Smooth muscle cell (in vitro differentiated cells): ENCODE measurements around the gene SLC27A2. TPM values are rescaled to one million over a fixed set of nuclear protein-coding genes. Genes with fewer than 3 reads are reported as not detected.
"Not testable (repeated sequence)": the region's sequence is repeated elsewhere in the genome, so short reads cannot be mapped to it uniquely, and the experiment has no call there.

Experiments
- DNase-seq: peaks from one replicate; lab custom pipeline; 2025; ENCODE audit not compliant: unreplicated experiment; lab: John Stamatoyannopoulos, UW
- H2AFZ ChIP-seq: fragments of 200-600 bp; sonication (generic); 2 replicates; pipeline ENCODE4 v1.6.0; 2016; ENCODE audit warnings: antibody characterized with exemption, low read depth, mild to moderate bottlenecking
- H3F3A ChIP-seq: fragments of 200-600 bp; sonication (generic); 2 replicates; pipeline ENCODE4 v1.6.0; 2017; ENCODE audit warnings: antibody characterized with exemption, low read depth
- H3K27ac ChIP-seq: fragments of 200-600 bp; sonication (generic); 2 replicates; pipeline ENCODE4 v1.5.1; 2016; ENCODE audit warnings: low read depth, mild to moderate bottlenecking
- H3K27me3 ChIP-seq: fragments of 200-600 bp; sonication (generic); 2 replicates; pipeline ENCODE4 v1.6.1; 2016; ENCODE audit warnings: low read depth, mild to moderate bottlenecking
- H3K36me3 ChIP-seq: fragments of 200-600 bp; sonication (generic); 2 replicates; pipeline ENCODE4 v1.5.1; 2016; ENCODE audit warnings: low read depth
- H3K4me1 ChIP-seq: fragments of 200-600 bp; sonication (generic); 2 replicates; pipeline ENCODE4 v1.5.1; 2016; ENCODE audit warnings: low read depth
- H3K4me2 ChIP-seq: fragments of 200-600 bp; sonication (generic); 2 replicates; pipeline ENCODE4 v1.6.0; 2016; ENCODE audit warnings: mild to moderate bottlenecking
- H3K4me3 ChIP-seq: fragments of 200-600 bp; sonication (generic); 2 replicates; pipeline ENCODE4 v1.5.1; 2016; ENCODE audit warnings: mild to moderate bottlenecking
- H3K79me2 ChIP-seq: fragments of 200-600 bp; sonication (generic); 2 replicates; pipeline ENCODE4 v1.6.0; 2016; ENCODE audit warnings: low read depth, mild to moderate bottlenecking
- H3K9ac ChIP-seq: fragments of 200-600 bp; sonication (generic); 2 replicates; pipeline ENCODE4 v1.6.0; 2016; ENCODE audit warnings: low read depth
- H3K9me3 ChIP-seq: fragments of 200-600 bp; sonication (generic); replicated peaks from 2 replicates; pipeline ENCODE4 v1.5.1; 2016; ENCODE audit warnings: low read depth
- H4K20me1 ChIP-seq: fragments of 200-600 bp; sonication (generic); 2 replicates; pipeline ENCODE4 v1.6.0; 2016; ENCODE audit warnings: low read depth
- WGBS: methylation state at CpG from one replicate; pipeline ENCODE4 v1.1.7; 2016; ENCODE audit warnings: low lambda C conversion rate; 5-methylcytosine and 5-hydroxymethylcytosine counted together
- polyA plus RNA-seq: library from polyadenylated mRNA; unstranded; fragments of >200 nt; fragmentation: Nextera tagmentation; extraction: Ambion mirVana; gene quantifications from 2 replicates; pipeline ENCODE4 v1.2.1, GENCODE V29; 2016
- total RNA-seq: library from RNA; depleted of rRNA; stranded (reverse); fragments of >200 nt; gene quantifications from 2 replicates; pipeline ENCODE4 v1.2.3, GENCODE V29; 2014
- TF ChIP-seq, protein P1 (sequence below): fragments of 200-600 bp; sonication (generic); IDR thresholded peaks from 2 replicates; pipeline ENCODE4 v1.5.1; 2017; ENCODE audit warnings: borderline replicate concordance, mild to moderate bottlenecking, antibody characterized with exemption; ENCODE audit not compliant: insufficient read depth, poor library complexity, severe bottlenecking

The SLC27A2 gene
- 0.31 and 1.6 TPM in 2 replicates for total RNA-seq
- polyA plus RNA-seq = 0.21 TPM in 1 of 2 replicates, not detected in the other

DNA sequence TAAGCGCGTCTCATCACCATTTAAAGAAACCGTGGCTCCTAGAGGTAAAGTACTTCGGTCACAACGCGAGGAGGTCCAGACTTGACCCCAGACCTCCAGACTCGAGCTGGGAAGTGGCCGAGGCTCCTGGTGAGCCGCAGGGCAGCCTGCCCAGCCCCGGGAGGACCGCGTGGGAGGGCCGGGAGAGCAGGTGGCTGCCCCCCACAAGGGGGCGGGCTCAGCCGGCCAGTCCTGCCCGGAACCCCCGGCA is at the start of gene SLC27A2:
TSS of gene SLC27A2 (plus strand) at position 228 of the 250 bp plus-strand sequence. CDS start 232 bp downstream, outside the sequence.
- Histone ChIP-seq H3K4me1 (no peaks in the 10 kb centered on the region), H3K9me3 (no peaks in the 10 kb centered on the region), H4K20me1 (no peaks in the 10 kb centered on the region), H3K9ac (no peak within 1 kb of the TSS), H3K27ac (no peak within 1 kb of the TSS), H3K27me3 (peaks cover 81% of the 10 kb centered on the region), H3F3A (no peaks in the 10 kb centered on the region), H2AFZ (peak within 1 kb of the TSS; percentile 62), H3K4me2 (peak within 1 kb of the TSS; percentile 97), H3K36me3 (no peaks in the 10 kb centered on the region), H3K79me2 (no peaks in the 10 kb centered on the region), H3K4me3 (peak within 1 kb of the TSS; percentile 63)
- DNase-seq = no peak
- TF ChIP-seq, protein P1, sequence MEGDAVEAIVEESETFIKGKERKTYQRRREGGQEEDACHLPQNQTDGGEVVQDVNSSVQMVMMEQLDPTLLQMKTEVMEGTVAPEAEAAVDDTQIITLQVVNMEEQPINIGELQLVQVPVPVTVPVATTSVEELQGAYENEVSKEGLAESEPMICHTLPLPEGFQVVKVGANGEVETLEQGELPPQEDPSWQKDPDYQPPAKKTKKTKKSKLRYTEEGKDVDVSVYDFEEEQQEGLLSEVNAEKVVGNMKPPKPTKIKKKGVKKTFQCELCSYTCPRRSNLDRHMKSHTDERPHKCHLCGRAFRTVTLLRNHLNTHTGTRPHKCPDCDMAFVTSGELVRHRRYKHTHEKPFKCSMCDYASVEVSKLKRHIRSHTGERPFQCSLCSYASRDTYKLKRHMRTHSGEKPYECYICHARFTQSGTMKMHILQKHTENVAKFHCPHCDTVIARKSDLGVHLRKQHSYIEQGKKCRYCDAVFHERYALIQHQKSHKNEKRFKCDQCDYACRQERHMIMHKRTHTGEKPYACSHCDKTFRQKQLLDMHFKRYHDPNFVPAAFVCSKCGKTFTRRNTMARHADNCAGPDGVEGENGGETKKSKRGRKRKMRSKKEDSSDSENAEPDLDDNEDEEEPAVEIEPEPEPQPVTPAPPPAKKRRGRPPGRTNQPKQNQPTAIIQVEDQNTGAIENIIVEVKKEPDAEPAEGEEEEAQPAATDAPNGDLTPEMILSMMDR = peak; percentile 21
- 10% methylated on average over 15 of the region's 17 CpGs for WGBS

DNA sequence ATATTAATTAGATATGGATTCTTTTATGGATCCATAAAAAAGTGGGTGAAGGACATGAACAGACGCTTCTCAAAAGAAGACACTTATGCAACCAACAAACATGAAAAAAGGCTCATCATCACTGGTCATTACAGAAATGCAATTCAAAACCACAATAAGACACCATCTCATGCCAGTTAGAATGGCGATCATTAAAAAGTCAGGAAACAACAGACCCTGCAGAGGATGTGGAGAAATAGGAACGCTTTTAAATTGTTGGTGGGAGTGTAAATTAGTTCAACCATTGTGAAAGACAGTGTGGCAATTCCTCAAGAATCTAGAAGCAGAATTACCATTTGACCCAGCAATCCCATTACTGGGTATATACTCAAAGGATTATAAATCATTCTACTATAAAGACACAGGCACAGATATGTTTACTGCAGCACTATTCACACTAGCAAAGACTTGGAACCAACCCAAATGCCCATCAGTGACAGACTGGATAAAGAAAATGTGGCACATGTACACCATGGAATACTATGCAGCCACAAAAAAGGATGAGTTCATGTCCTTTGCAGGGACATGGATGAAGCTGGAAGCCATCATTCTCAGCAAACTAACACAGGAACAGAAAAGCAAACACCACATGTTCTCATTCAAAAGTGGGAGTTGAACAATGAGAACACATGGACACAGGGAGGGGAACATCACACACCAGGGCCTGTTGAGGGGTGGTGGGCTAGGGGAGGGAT is 49.6 kb upstream of the SLC27A2 start:
- DNase-seq, H3K27me3 ChIP-seq, H3K79me2 ChIP-seq, H3K4me1 ChIP-seq, H3K4me2 ChIP-seq, H3K27ac ChIP-seq, H3K9me3 ChIP-seq, H3K4me3 ChIP-seq, H3K36me3 ChIP-seq, H3K9ac ChIP-seq, H4K20me1 ChIP-seq, H2AFZ ChIP-seq: not testable (repeated sequence)
- H3F3A ChIP-seq = peaks cover 14% of the 10 kb centered on the region
- WGBS = 98% methylated on average over 3 of the region's 3 CpGs

DNA sequence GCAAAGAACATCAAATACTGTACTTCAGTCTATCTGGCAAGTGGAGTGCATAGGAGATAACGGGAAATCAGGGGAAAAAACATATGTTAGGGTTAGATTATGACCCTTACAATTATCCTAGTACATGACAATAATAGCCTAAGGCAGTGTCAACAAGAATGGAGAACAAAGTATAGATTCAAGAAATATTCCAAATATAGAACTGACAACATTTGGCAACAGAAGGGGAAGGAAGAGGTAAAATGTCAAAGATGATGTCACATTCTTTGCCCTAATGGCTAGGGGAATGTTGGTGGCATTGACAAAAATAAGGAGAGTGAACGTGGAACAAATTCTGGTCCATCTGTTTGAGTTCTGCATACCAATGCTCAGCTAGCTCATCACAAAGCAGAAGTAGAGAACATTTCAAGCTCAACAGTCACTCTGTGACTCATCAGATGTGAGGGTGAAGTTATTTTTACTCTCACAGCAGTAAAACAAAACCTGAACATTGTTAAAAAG is 47.4 kb upstream of the SLC27A2 start:
- 60% methylated on average over 2 of the region's 2 CpGs for WGBS

DNA sequence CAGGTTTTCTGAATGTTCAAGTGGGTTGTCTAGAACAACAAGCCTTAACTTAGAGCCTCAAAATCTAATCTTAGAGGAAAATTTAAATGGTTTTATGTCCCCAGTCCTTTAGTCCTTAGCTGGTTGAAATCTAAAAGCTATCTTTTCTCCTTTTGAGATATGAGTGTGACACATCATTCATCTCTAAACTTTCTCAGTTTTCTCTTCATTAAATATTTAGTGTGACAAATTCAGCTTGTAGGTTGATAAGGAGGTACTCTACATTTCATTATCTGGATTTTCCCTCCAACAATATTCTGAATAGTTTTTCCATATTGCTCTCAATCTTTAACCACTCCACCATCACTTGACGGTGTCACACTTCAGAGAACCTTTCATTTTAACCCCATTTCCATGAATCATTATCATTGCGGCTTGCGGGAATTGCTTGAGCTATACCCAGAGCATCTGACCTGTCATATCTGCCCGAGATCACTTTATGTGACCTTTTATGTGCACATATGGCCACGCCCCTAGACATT is 46.9 kb upstream of the SLC27A2 start:
- Histone ChIP-seq H3K9ac (peak overlapping the region; percentile 25), H3K9me3 (no peaks in the 10 kb centered on the region), H3K4me1 (no peaks in the 10 kb centered on the region), H3K4me3 (no peak overlapping the region), H4K20me1 (no peaks in the 10 kb centered on the region), H3K36me3 (no peaks in the 10 kb centered on the region), H3K27ac (peak overlapping the region; percentile 81), H3K27me3 (no peaks in the 10 kb centered on the region), H2AFZ (peak overlapping the region; percentile 17), H3F3A (peaks cover 14% of the 10 kb centered on the region), H3K79me2 (no peaks in the 10 kb centered on the region), H3K4me2 (peak overlapping the region; percentile 21)
- TF ChIP-seq, protein P1 = no peak
- 75% methylated on average over 5 of the region's 5 CpGs for WGBS
- no peak for DNase-seq

More for the DNA sequence above, 47.4 kb upstream of the SLC27A2 start:
- peak overlapping the region; percentile 17 for H2AFZ ChIP-seq
- peak overlapping the region; percentile 81 for H3K27ac ChIP-seq
- H3K9ac ChIP-seq = peak overlapping the region; percentile 25
- no peaks in the 10 kb centered on the region for H4K20me1 ChIP-seq
- no peaks in the 10 kb centered on the region for H3K9me3 ChIP-seq
- H3K27me3 ChIP-seq = no peaks in the 10 kb centered on the region
- H3K4me1 ChIP-seq = no peaks in the 10 kb centered on the region
- H3K36me3 ChIP-seq = no peaks in the 10 kb centered on the region
- H3K4me3 ChIP-seq = no peak overlapping the region
- DNase-seq = no peak
- no peaks in the 10 kb centered on the region for H3K79me2 ChIP-seq
- H3F3A ChIP-seq = peaks cover 14% of the 10 kb centered on the region
- peak overlapping the region; percentile 21 for H3K4me2 ChIP-seq
- TF ChIP-seq, protein P1 = no peak
